Gastrocnemius medialis (tissue), 4 donors: ENCODE results near the gene PAIP2.

ENCODE experiments used
- CTCF ChIP-seq, 5 experiments: fragments of 450-650 bp in 3 of 5; fragments of 200-600 bp in 2 of 5; sonication (generic) in 2 of 5; IDR thresholded peaks in 4 of 5; conservative IDR thresholded peaks in 1 of 5; 1 replicate in 4 of 5; 2 replicates in 1 of 5; pipeline ENCODE4 v1.5.1; 2016 to 2019; ENCODE audit warnings: antibody characterized with exemption in 5 of 5, mild to moderate bottlenecking in 3 of 5, moderate library complexity in 3 of 5
- POLR2A ChIP-seq, 2 donors: fragments of 450-650 bp; IDR thresholded peaks; one replicate each; pipeline ENCODE4 v1.6.1; 2017; ENCODE audit warnings: antibody characterized with exemption in 2 of 2, mild to moderate bottlenecking in 2 of 2, moderate library complexity in 2 of 2

- TF ChIP-seq POLR2A (IDR thresholded peaks at IDR 0.05) = peak; percentile 25 to 37
- TF ChIP-seq CTCF (IDR thresholded peaks at IDR 0.05 in 4 of 5, conservative IDR thresholded peaks at IDR 0.05 in 1 of 5) = no peak
Observed at GRCh38 chr5:139403787-139404483, 62.3 kb downstream of the PAIP2 start, which contains the start of gene SPATA24.
